PC-9 (cell line): Measurements from ENCODE around the gene SUMF2.

Experiments
- EZH2 ChIP-seq: fragments of 200-600 bp; sonication (generic); IDR thresholded peaks from 2 replicates; pipeline ENCODE4 v1.8.0; 2017; ENCODE audit warnings: antibody characterized with exemption, low read depth
- TF ChIP-seq, protein P1 (sequence below): fragments of 200-600 bp; sonication (generic); conservative IDR thresholded peaks from 2 replicates; pipeline ENCODE4 v1.6.1; 2017; ENCODE audit warnings: mixed run types, antibody characterized with exemption, mild to moderate bottlenecking, moderate library complexity

DNA sequence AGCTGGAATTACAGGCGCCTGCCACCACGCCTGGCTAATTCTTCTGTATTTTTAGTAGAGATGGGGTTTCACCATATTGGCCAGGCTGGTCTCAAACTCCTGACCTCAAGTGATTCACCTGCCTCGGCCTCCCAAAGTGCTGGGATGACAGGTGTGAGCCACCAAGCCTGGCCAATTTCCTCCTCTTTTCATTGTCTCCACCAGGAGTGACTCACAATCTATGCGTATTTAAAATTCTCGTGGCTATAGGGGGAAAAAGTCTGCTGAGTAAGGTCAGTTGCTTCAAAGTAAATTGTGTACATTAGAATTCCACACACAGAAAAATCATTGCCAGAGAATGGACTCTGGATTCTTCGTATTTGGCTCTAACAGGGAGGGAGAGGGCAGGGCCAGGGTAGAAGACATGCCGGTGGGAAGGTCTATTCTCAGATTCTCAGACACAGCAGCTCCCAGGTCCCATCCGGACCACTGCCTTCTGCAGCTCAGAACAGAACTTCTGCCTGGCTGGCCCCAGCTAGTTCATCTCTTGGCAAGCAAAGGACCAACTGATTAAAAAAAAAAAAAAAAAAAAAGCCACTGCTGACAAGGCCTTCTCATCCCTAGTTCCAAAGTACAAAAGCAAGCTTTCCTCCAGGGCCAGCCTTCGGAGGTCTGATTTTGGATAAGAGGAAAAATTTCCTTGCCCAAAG is 35.0 kb upstream of the SUMF2 start:
- TF ChIP-seq, protein P1, sequence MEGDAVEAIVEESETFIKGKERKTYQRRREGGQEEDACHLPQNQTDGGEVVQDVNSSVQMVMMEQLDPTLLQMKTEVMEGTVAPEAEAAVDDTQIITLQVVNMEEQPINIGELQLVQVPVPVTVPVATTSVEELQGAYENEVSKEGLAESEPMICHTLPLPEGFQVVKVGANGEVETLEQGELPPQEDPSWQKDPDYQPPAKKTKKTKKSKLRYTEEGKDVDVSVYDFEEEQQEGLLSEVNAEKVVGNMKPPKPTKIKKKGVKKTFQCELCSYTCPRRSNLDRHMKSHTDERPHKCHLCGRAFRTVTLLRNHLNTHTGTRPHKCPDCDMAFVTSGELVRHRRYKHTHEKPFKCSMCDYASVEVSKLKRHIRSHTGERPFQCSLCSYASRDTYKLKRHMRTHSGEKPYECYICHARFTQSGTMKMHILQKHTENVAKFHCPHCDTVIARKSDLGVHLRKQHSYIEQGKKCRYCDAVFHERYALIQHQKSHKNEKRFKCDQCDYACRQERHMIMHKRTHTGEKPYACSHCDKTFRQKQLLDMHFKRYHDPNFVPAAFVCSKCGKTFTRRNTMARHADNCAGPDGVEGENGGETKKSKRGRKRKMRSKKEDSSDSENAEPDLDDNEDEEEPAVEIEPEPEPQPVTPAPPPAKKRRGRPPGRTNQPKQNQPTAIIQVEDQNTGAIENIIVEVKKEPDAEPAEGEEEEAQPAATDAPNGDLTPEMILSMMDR: no peak
- TF ChIP-seq EZH2: no peak
